Sigmoid colon (tissue), 7 donors: ENCODE data around the gene EVA1A. TPM values are rescaled to one million over a fixed set of nuclear protein-coding genes. Genes with fewer than 3 reads are reported as not detected.

Source experiments
- DNase-seq: peaks from one replicate; pipeline ENCODE4 v3.0.0-alpha.2; 2019
- H3K27ac ChIP-seq, 4 donors: fragments of 200-600 bp; sonication (generic); one replicate each; pipeline ENCODE4 v1.5.1; 2016 to 2019; ENCODE audit warnings: mild to moderate bottlenecking in 1 of 4
- H3K27me3 ChIP-seq, 3 donors: fragments of 200-600 bp; sonication (generic); one replicate each; pipeline ENCODE4 v1.5.1; 2019; ENCODE audit warnings: mild to moderate bottlenecking in 1 of 3
- H3K36me3 ChIP-seq, 4 donors: fragments of 200-600 bp; sonication (generic); one replicate each; pipeline ENCODE4 v1.5.1; 2016 to 2019
- H3K4me1 ChIP-seq, 4 donors: fragments of 200-600 bp; sonication (generic); one replicate each; pipeline ENCODE4 v1.5.1; 2017 to 2019
- H3K4me3 ChIP-seq, 4 donors: fragments of 200-600 bp; sonication (generic); one replicate each; pipeline ENCODE4 v1.5.1; 2017 to 2019; ENCODE audit warnings: mild to moderate bottlenecking in 2 of 4, moderate library complexity in 1 of 4
- H3K9me3 ChIP-seq, 4 donors: fragments of 200-600 bp in 3 of 4; sonication (generic) in 3 of 4; one replicate each; pipeline versions ENCODE4 v1.5.1 to v1.6.1; 2013 to 2019
- EP300 ChIP-seq, 4 donors: sonication (generic); formaldehyde crosslinking; IDR thresholded peaks; one replicate each; pipeline ENCODE4 v1.6.1; 2017; ENCODE audit warnings: antibody characterized with exemption in 4 of 4
- POLR2A ChIP-seq, 2 donors: fragments of 450-650 bp; IDR thresholded peaks; one replicate each; pipeline ENCODE4 v1.6.1; 2016; ENCODE audit warnings: antibody characterized with exemption in 2 of 2, mild to moderate bottlenecking in 2 of 2, moderate library complexity in 2 of 2
- POLR2AphosphoS5 ChIP-seq, 4 donors: sonication (generic); formaldehyde crosslinking; IDR thresholded peaks; one replicate each; pipeline ENCODE4 v1.6.1; 2017; ENCODE audit warnings: antibody characterized with exemption in 4 of 4
- WGBS, 2 donors: extraction: QIAGEN DNeasy Blood & Tissue Kit; methylation state at CpG; one replicate each; pipeline ENCODE4 v1.1.7; 2013; 5-methylcytosine and 5-hydroxymethylcytosine counted together
- intact Hi-C: fragments of 100-400 bp; cut with DNase I; formaldehyde crosslinking; loops from one replicate; pipeline ENCODE4 v1.15.1; 2023
- polyA plus RNA-seq, 3 donors: library from polyadenylated mRNA; stranded (reverse); fragments of 200-250 nt; gene quantifications; one replicate each; pipeline ENCODE4 v1.2.3, GENCODE V29; 2013
- total RNA-seq, 4 donors: library from RNA; depleted of rRNA; stranded (reverse); fragments of >200 nt; gene quantifications; one replicate each; pipeline ENCODE4 v1.1.0, GENCODE V29; 2016
- TF ChIP-seq, protein P1 (sequence below), 4 experiments: fragments of 450-650 bp in 3 of 4; fragments of 200-600 bp in 1 of 4; IDR thresholded peaks; one replicate each; pipeline ENCODE4 v1.5.1; 2016 to 2019; ENCODE audit warnings: antibody characterized with exemption in 4 of 4, mild to moderate bottlenecking in 3 of 4, moderate library complexity in 2 of 4
- donor health status: healthy with polysubstance abuse.
- donor health status: Bipolar disorder and iron deficiency.
- donor health status: healthy.

EVA1A gene
- total and polyA plus RNA-seq, 7 donors: 1.2 to 5.4 (median 1.2) TPM; not detected in 4

DNA sequence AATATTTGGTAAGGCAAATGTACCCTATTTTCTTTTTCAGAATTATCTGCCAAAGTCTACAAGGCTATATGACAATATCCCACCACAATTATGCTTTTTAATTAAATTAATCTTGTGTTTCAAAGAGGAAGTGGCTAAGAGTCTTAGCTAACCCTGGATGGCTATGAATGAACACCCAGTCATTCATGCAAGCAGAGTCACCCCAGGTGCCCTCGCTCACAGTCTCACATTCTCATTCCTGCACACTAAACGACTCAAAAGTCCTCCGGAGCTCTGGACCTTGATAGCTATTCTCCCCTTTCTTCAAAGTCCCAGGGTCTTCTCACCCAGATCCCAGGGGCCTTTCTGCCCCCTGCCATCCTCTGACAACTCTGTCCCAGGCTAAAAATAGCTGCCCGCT is 43.7 kb upstream of the EVA1A start:
- intact Hi-C loops: loop anchor here (10.0 kb wide), 1 partner anchor 140 kb away; no protein-coding TSS in a partner anchor
- WGBS, 2 donors: 79 to 82% methylated on average over 4 of the region's 4 CpGs
- Histone ChIP-seq H3K36me3 (no peaks in the 10 kb centered on the region), H3K4me1 (peaks cover 0 to 5% (median 1%) of the 10 kb centered on the region in 4 donors), H3K9me3 (no peaks in the 10 kb centered on the region), H3K27ac (no peak overlapping the region), H3K4me3 (no peak overlapping the region), H3K27me3 (peaks cover 0 to 21% (median 0%) of the 10 kb centered on the region in 3 donors)
- no peak for DNase-seq
- no peak for TF ChIP-seq POLR2AphosphoS5 (IDR thresholded peaks at IDR 0.05)
- no peak for TF ChIP-seq POLR2A (IDR thresholded peaks at IDR 0.05)
- TF ChIP-seq, protein P1, sequence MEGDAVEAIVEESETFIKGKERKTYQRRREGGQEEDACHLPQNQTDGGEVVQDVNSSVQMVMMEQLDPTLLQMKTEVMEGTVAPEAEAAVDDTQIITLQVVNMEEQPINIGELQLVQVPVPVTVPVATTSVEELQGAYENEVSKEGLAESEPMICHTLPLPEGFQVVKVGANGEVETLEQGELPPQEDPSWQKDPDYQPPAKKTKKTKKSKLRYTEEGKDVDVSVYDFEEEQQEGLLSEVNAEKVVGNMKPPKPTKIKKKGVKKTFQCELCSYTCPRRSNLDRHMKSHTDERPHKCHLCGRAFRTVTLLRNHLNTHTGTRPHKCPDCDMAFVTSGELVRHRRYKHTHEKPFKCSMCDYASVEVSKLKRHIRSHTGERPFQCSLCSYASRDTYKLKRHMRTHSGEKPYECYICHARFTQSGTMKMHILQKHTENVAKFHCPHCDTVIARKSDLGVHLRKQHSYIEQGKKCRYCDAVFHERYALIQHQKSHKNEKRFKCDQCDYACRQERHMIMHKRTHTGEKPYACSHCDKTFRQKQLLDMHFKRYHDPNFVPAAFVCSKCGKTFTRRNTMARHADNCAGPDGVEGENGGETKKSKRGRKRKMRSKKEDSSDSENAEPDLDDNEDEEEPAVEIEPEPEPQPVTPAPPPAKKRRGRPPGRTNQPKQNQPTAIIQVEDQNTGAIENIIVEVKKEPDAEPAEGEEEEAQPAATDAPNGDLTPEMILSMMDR (IDR thresholded peaks at IDR 0.05): no peak
- no peak for TF ChIP-seq EP300 (IDR thresholded peaks at IDR 0.05)

- Histone ChIP-seq H3K27me3 (peaks cover 0 to 11% (median 0%) of the 10 kb centered on the region in 3 donors), H3K4me1 (peaks cover 0 to under 1% (median 0%) of the 10 kb centered on the region in 4 donors), H3K36me3 (no peaks in the 10 kb centered on the region), H3K27ac (no peak overlapping the region), H3K9me3 (no peaks in the 10 kb centered on the region), H3K4me3 (no peak overlapping the region)
- WGBS, 2 donors: 90 to 97% methylated on average over 1 of the region's 1 CpG
- intact Hi-C loops: loop anchor here (10.0 kb wide), 1 partner anchor 139 kb away; no protein-coding TSS in a partner anchor
- no peak for TF ChIP-seq POLR2A (IDR thresholded peaks at IDR 0.05)
- no peak for TF ChIP-seq POLR2AphosphoS5 (IDR thresholded peaks at IDR 0.05)
- no peak for TF ChIP-seq EP300 (IDR thresholded peaks at IDR 0.05)
- TF ChIP-seq, protein P1 (IDR thresholded peaks at IDR 0.05): no peak
- no peak for DNase-seq
Observed at GRCh38 chr2:75603477-75603876, 42.7 kb upstream of the EVA1A start.

GRCh38 chr2:75602724-75603342 is 42.1 kb upstream of the EVA1A start:
- H3K27ac ChIP-seq: no peak overlapping the region
- no peak for TF ChIP-seq POLR2A (IDR thresholded peaks at IDR 0.05)
- TF ChIP-seq, protein P1 (IDR thresholded peaks at IDR 0.05): no peak
- TF ChIP-seq POLR2AphosphoS5 (IDR thresholded peaks at IDR 0.05): no peak
- TF ChIP-seq EP300 (IDR thresholded peaks at IDR 0.05): no peak
- intact Hi-C loops: loop anchor here (10.0 kb wide), 1 partner anchor 138 kb away; no protein-coding TSS in a partner anchor
- peaks cover 0 to 11% (median 0%) of the 10 kb centered on the region in 3 donors for H3K27me3 ChIP-seq
- H3K36me3 ChIP-seq: no peaks in the 10 kb centered on the region
- H3K4me1 ChIP-seq: no peaks in the 10 kb centered on the region
- no peak for DNase-seq
- H3K4me3 ChIP-seq: no peak overlapping the region
- WGBS, 2 donors: 65 to 76% methylated on average over 6 of the region's 6 CpGs
- H3K9me3 ChIP-seq: no peaks in the 10 kb centered on the region

GRCh38 chr2:75600461-75601011 is 39.8 kb upstream of the EVA1A start:
- Histone ChIP-seq H3K4me1 (no peaks in the 10 kb centered on the region), H3K36me3 (no peaks in the 10 kb centered on the region), H3K4me3 (no peak overlapping the region), H3K9me3 (no peaks in the 10 kb centered on the region), H3K27ac (no peak overlapping the region), H3K27me3 (peaks cover 0 to 3% (median 0%) of the 10 kb centered on the region in 3 donors)
- no peak for DNase-seq
- TF ChIP-seq POLR2AphosphoS5 (IDR thresholded peaks at IDR 0.05) (no peak), POLR2A (IDR thresholded peaks at IDR 0.05) (no peak), EP300 (IDR thresholded peaks at IDR 0.05) (no peak)
- TF ChIP-seq, protein P1 (IDR thresholded peaks at IDR 0.05): no peak
- intact Hi-C loops: loop anchor here (10.0 kb wide), 1 partner anchor 136 kb away; no protein-coding TSS in a partner anchor
- 36 to 70% methylated on average over 4 of the region's 4 CpGs for WGBS, 2 donors
